Gastrocnemius medialis (tissue), 4 donors: Measurements from ENCODE around the gene AHRR.

Experiments used
- POLR2A ChIP-seq, 2 donors: fragments of 450-650 bp; IDR thresholded peaks; one replicate each; pipeline ENCODE4 v1.6.1; 2017; ENCODE audit warnings: antibody characterized with exemption in 2 of 2, mild to moderate bottlenecking in 2 of 2, moderate library complexity in 2 of 2
- TF ChIP-seq, protein P1 (sequence below), 5 experiments: fragments of 450-650 bp in 3 of 5; fragments of 200-600 bp in 2 of 5; sonication (generic) in 2 of 5; IDR thresholded peaks in 4 of 5; conservative IDR thresholded peaks in 1 of 5; 1 replicate in 4 of 5; 2 replicates in 1 of 5; pipeline ENCODE4 v1.5.1; 2016 to 2019; ENCODE audit warnings: antibody characterized with exemption in 5 of 5, mild to moderate bottlenecking in 3 of 5, moderate library complexity in 3 of 5

DNA sequence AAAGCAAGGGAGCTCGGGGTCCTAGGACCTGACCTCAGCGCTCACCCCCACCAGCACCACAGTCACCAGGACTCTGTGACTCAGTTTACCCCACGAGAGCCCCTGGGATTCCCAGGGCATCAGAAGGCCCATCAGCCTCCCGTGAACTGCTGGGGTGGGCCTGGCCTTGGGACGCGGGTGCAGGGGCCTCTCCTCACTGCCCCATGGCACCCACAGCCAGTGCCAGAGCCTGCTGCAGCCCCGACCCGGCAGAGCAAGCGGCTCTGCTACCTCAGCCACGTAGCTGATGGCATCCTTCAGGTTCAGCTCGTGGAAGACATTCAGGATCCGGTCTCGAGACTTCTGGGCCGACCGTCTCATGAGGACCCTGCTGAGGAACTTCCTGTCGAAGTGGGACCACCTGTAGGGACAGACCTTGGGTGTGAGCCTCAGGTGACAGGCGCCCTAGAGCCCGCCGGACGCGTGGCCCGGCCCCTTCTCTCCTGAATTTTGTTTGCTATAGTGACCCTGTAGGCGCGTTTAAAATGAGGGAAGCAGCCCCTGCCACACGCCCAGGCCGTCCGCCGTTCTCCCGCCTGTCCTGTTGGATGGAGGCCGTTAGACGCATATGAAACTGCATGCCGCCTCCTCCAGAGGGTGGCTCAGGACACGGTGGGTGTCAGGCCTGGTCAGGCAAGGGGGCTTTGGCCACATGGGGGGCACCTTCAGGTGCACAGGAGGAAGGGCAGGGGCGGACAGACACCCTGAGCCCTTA, 158.2 kb downstream of the AHRR start:
- TF ChIP-seq POLR2A (IDR thresholded peaks at IDR 0.05), result no peak
- TF ChIP-seq, protein P1, sequence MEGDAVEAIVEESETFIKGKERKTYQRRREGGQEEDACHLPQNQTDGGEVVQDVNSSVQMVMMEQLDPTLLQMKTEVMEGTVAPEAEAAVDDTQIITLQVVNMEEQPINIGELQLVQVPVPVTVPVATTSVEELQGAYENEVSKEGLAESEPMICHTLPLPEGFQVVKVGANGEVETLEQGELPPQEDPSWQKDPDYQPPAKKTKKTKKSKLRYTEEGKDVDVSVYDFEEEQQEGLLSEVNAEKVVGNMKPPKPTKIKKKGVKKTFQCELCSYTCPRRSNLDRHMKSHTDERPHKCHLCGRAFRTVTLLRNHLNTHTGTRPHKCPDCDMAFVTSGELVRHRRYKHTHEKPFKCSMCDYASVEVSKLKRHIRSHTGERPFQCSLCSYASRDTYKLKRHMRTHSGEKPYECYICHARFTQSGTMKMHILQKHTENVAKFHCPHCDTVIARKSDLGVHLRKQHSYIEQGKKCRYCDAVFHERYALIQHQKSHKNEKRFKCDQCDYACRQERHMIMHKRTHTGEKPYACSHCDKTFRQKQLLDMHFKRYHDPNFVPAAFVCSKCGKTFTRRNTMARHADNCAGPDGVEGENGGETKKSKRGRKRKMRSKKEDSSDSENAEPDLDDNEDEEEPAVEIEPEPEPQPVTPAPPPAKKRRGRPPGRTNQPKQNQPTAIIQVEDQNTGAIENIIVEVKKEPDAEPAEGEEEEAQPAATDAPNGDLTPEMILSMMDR (IDR thresholded peaks at IDR 0.05 in 4 of 5, conservative IDR thresholded peaks at IDR 0.05 in 1 of 5), result no peak
